ENCODE measurements around the gene ATP2B2. TPM values are rescaled to one million over a fixed set of nuclear protein-coding genes. Genes with fewer than 3 reads are reported as not detected.

The ATP2B2 gene
- total and polyA plus RNA-seq, 2 experiments from 2014 or later = 0.42 to 0.63 TPM

GRCh38 chr3:10482631-10483363 lies 22.6 kb downstream of the ATP2B2 start (continued):
- TF ChIP-seq ZNF462 (CRISPR knock-in tag; IDR thresholded peaks at IDR 0.05) = no peak
- no peak for TF ChIP-seq JUNB (IDR thresholded peaks at IDR 0.05; ENCODE audit: unreplicated experiment)
- TF ChIP-seq CREB1 (CRISPR knock-in tag; IDR thresholded peaks at IDR 0.05; ENCODE audit: low read depth) = no peak
- TF ChIP-seq ZNF114 (CRISPR knock-in tag; IDR thresholded peaks at IDR 0.05) = no peak
- TF ChIP-seq ZNF331 (CRISPR knock-in tag; IDR thresholded peaks at IDR 0.05; ENCODE audit: low read depth) = no peak
- TF ChIP-seq NANOG (IDR thresholded peaks at IDR 0.05; ENCODE audit: borderline replicate concordance) = no peak

- Histone ChIP-seq H3F3A (replicated peaks; ENCODE audit: low read depth) (no peaks in the 10 kb centered on the region), H3K4me3 (no peak overlapping the region), H3K36me3 (ENCODE audit: insufficient read depth) (no peaks in the 10 kb centered on the region), H2AFZ (no peak overlapping the region), H4K20me1 (replicated peaks; ENCODE audit: insufficient read depth) (no peaks in the 10 kb centered on the region), H3K4me2 (no peak overlapping the region), H3K27me3 (ENCODE audit: insufficient read depth) (no peaks in the 10 kb centered on the region), H3K79me2 (replicated peaks; ENCODE audit: insufficient read depth) (no peaks in the 10 kb centered on the region), H3K27ac (ENCODE audit: low read depth) (no peak overlapping the region), H3K9me2 (ENCODE audit: insufficient read depth) (no peaks in the 10 kb centered on the region), H3K4me1 (ENCODE audit: insufficient read depth) (no peaks in the 10 kb centered on the region)
- no peak overlapping the region for H3K4me3 Mint-ChIP-seq
- no peak overlapping the region for H3K27ac Mint-ChIP-seq
- no peak for DNase-seq (ENCODE audit: low spot score)
- no peaks in the 10 kb centered on the region for H3K4me1 Mint-ChIP-seq
- ATAC-seq = no peak
- H3K36me3 Mint-ChIP-seq (ENCODE audit: low read depth) = no peaks in the 10 kb centered on the region; the same call in 2 of the 3 replicates
- peaks cover 8% of the 10 kb centered on the region; the same call in 2 of the 3 replicates for H3K9me3 Mint-ChIP-seq
- H3K27me3 Mint-ChIP-seq (ENCODE audit: insufficient read depth, low read depth, poor library complexity) = peaks cover 5% of the 10 kb centered on the region
- TF ChIP-seq EZH2phosphoT487 (IDR thresholded peaks at IDR 0.05; ENCODE audit: unreplicated experiment) (no peak), ZNF462 (CRISPR knock-in tag; IDR thresholded peaks at IDR 0.05) (no peak), ETS1 (IDR thresholded peaks at IDR 0.05) (no peak)
Observed at GRCh38 chr3:10480871-10481378, 24.5 kb downstream of the ATP2B2 start.

Data from GM23338 (cell line).